HCT116 (cell line): ENCODE data around the gene ATG4B. TPM values are rescaled to one million over a fixed set of nuclear protein-coding genes. Genes with fewer than 3 reads are reported as not detected.

Experiments
- ATAC-seq: fragments of 200-7000 bp; cut with Tn5 transposase; 2 replicates; pipeline ENCODE4 v1.9.1; 2020; ENCODE audit warnings: mild to moderate bottlenecking, moderate library complexity
- BruUV-seq: library from RNA; stranded (reverse); fragments of 400-500 nt; replicated peaks from 2 replicates; lab custom pipeline; 2021; lab: Mats Ljungman, UMichigan
- CTCF ChIA-PET: fragments of 300-600 bp; sonication (Branson Sonifier 250); formaldehyde crosslinking; loops from one replicate; lab custom pipeline; 2021; ENCODE audit warnings: antibody characterized with exemption; lab: Charles Lee
- POLR2A ChIA-PET: fragments of 300-600, 350-600 bp; sonication (Branson Sonifier 250); formaldehyde crosslinking; loops from one replicate; lab custom pipeline; 2021; ENCODE audit warnings: antibody characterized with exemption; lab: Charles Lee
- RAD21 ChIA-PET, 2 experiments: fragments of 300-600 bp; sonication (Branson Sonifier 250); formaldehyde crosslinking; loops; one replicate each; lab custom pipeline; 2023; ENCODE audit warnings: low total read pairs in 2 of 2; ENCODE audit not compliant: uncharacterized antibody in 2 of 2, unreplicated experiment in 2 of 2, low non-redundant PET in 1 of 2; lab: Charles Lee
- DNase-seq: peaks from one replicate; pipeline ENCODE4 v3.0.0-alpha.2; 2010; ENCODE audit warnings: low read depth, low spot score
- H2AFZ ChIP-seq: fragments of 200-600 bp; shearing (Covaris generic), sonication (generic); 2 replicates; pipeline ENCODE4 v1.6.1; 2017; ENCODE audit warnings: low read depth, mixed run types, mixed read lengths, antibody characterized with exemption, low read length; ENCODE audit not compliant: poor library complexity, severe bottlenecking
- H3K27ac ChIP-seq: 2 replicates; pipeline ENCODE4 v1.5.1; 2012; ENCODE audit warnings: low read depth, low read length
- H3K27me3 ChIP-seq: fragments of 200-600 bp; sonication (generic); 2 replicates; pipeline ENCODE4 v1.6.1; 2016; ENCODE audit warnings: mixed run types, low read length, mixed read lengths; ENCODE audit not compliant: insufficient read depth
- H3K36me3 ChIP-seq, 2 experiments: fragments of 200-500 bp in 1 of 2; fragments of 200-600 bp in 1 of 2; sonication (Bioruptor generic) in 1 of 2; sonication (generic) in 1 of 2; 2 replicates each; pipeline versions ENCODE4 v1.5.1 to v1.6.1; 2014 to 2016; ENCODE audit warnings: low read length in 2 of 2, inconsistent platforms in 1 of 2, mixed read lengths in 1 of 2, mixed run types in 1 of 2; ENCODE audit not compliant: insufficient read depth in 2 of 2, control insufficient read depth in 1 of 2
- H3K4me1 ChIP-seq, 2 experiments: fragments of 200-600 bp in 1 of 2; sonication (generic) in 1 of 2; 2 replicates each; pipeline versions ENCODE4 v1.5.1 to v1.6.1; 2012 to 2017; ENCODE audit warnings: low read length in 2 of 2, inconsistent platforms in 1 of 2, mild to moderate bottlenecking in 1 of 2, mixed read lengths in 1 of 2, mixed run types in 1 of 2, moderate library complexity in 1 of 2; ENCODE audit not compliant: insufficient read depth in 2 of 2, control insufficient read depth in 1 of 2
- H3K4me2 ChIP-seq: fragments of 200-600 bp; sonication (generic); 2 replicates; pipeline ENCODE4 v1.6.1; 2017; ENCODE audit warnings: mixed run types, low read length, mixed read lengths
- H3K4me3 ChIP-seq, 2 experiments: fragments of 200-600 bp in 1 of 2; sonication (generic) in 1 of 2; replicated peaks in 1 of 2; 2 replicates each; pipeline ENCODE4 v1.5.1; 2011 to 2016; ENCODE audit warnings: low read length in 2 of 2, control low read depth in 1 of 2, low read depth in 1 of 2, mild to moderate bottlenecking in 1 of 2, mixed read lengths in 1 of 2, mixed run types in 1 of 2
- H3K79me2 ChIP-seq: fragments of 200-600 bp; sonication (generic); 2 replicates; pipeline ENCODE4 v1.6.1; 2017; ENCODE audit warnings: mild to moderate bottlenecking, mixed run types, low read length, moderate library complexity, mixed read lengths; ENCODE audit not compliant: insufficient read depth
- H3K9ac ChIP-seq: fragments of 200-600 bp; sonication (generic); 2 replicates; pipeline ENCODE4 v1.6.1; 2016; ENCODE audit warnings: low read length, mixed read lengths
- H3K9me2 ChIP-seq: fragments of 200-600 bp; sonication (generic), shearing (Covaris generic); 2 replicates; pipeline ENCODE4 v1.6.1; 2017; ENCODE audit warnings: mixed run types, mild to moderate bottlenecking, moderate library complexity; ENCODE audit not compliant: insufficient read depth
- H3K9me3 ChIP-seq, 2 experiments: fragments of 200-500 bp in 1 of 2; fragments of 200-600 bp in 1 of 2; sonication (Bioruptor generic) in 1 of 2; sonication (generic) in 1 of 2; 2 replicates each; pipeline ENCODE4 v1.6.1; 2014 to 2017; ENCODE audit warnings: low read length in 2 of 2, mixed read lengths in 2 of 2, inconsistent platforms in 1 of 2, low read depth in 1 of 2, mild to moderate bottlenecking in 1 of 2, mixed run types in 1 of 2, moderate library complexity in 1 of 2; ENCODE audit not compliant: control insufficient read depth in 1 of 2, insufficient read depth in 1 of 2
- H4K20me1 ChIP-seq: fragments of 200-600 bp; sonication (generic), shearing (Covaris generic); 2 replicates; pipeline ENCODE4 v1.6.1; 2017; ENCODE audit warnings: mixed run types, mild to moderate bottlenecking, moderate library complexity; ENCODE audit not compliant: insufficient read depth
- ATF3 ChIP-seq: IDR thresholded peaks from 2 replicates; pipeline ENCODE4 v1.6.1; 2012
- CTCF ChIP-seq, 3 experiments: fragments of 200-600 bp in 1 of 3; sonication (generic) in 1 of 3; IDR thresholded peaks in 2 of 3; conservative IDR thresholded peaks in 1 of 3; 2 replicates each; pipeline ENCODE4 v1.5.1; 2012 to 2017; ENCODE audit warnings: low read depth in 2 of 3, low read length in 2 of 3, antibody characterized with exemption in 1 of 3, borderline replicate concordance in 1 of 3, control low read depth in 1 of 3, mild to moderate bottlenecking in 1 of 3, mixed read lengths in 1 of 3, mixed run types in 1 of 3, moderate library complexity in 1 of 3; ENCODE audit not compliant: insufficient read depth in 1 of 3
- EGR1 ChIP-seq: IDR thresholded peaks from 2 replicates; pipeline ENCODE4 v1.6.1; 2012; ENCODE audit warnings: low read depth
- ELF1 ChIP-seq: IDR thresholded peaks from 2 replicates; pipeline ENCODE4 v1.6.1; 2012; ENCODE audit warnings: low read depth, borderline replicate concordance
- EZH2 ChIP-seq: fragments of 200-600 bp; sonication (generic); IDR thresholded peaks from 2 replicates; pipeline ENCODE4 v1.6.1; 2017; ENCODE audit warnings: antibody characterized with exemption, mixed run types
- FOSL1 ChIP-seq: IDR thresholded peaks from 2 replicates; pipeline ENCODE4 v1.6.1; 2012; ENCODE audit warnings: low read depth
- MAX ChIP-seq: IDR thresholded peaks from 2 replicates; pipeline ENCODE4 v1.6.1; 2012
- POLR2A ChIP-seq: IDR thresholded peaks from 2 replicates; pipeline ENCODE4 v1.7.0; 2011; ENCODE audit warnings: borderline replicate concordance; ENCODE audit not compliant: insufficient read depth, insufficient read length; ENCODE audit errors: extremely low read depth
- POLR2AphosphoS5 ChIP-seq: IDR thresholded peaks from 2 replicates; pipeline ENCODE4 v1.6.1; 2011; ENCODE audit warnings: mild to moderate bottlenecking, low read depth, low read length, moderate library complexity
- RAD21 ChIP-seq: IDR thresholded peaks from 2 replicates; pipeline ENCODE4 v1.6.1; 2012; ENCODE audit warnings: low read depth, mild to moderate bottlenecking
- REST ChIP-seq: IDR thresholded peaks from 2 replicates; pipeline ENCODE4 v1.6.1; 2012; ENCODE audit warnings: low read depth
- SIN3A ChIP-seq: IDR thresholded peaks from 2 replicates; pipeline ENCODE4 v1.6.1; 2012; ENCODE audit warnings: low read depth
- SP1 ChIP-seq: IDR thresholded peaks from 2 replicates; pipeline ENCODE4 v1.6.1; 2012; ENCODE audit warnings: low read depth
- SRF ChIP-seq: IDR thresholded peaks from 2 replicates; pipeline ENCODE4 v1.6.1; 2012; ENCODE audit warnings: low read depth
- TCF7L2 ChIP-seq: IDR thresholded peaks from 2 replicates; pipeline ENCODE4 v1.7.0; 2011; ENCODE audit warnings: borderline replicate concordance, inconsistent platforms; ENCODE audit not compliant: insufficient read depth, insufficient read length; ENCODE audit errors: extremely low read depth
- YY1 ChIP-seq: IDR thresholded peaks from 2 replicates; pipeline ENCODE4 v1.6.1; 2011; ENCODE audit warnings: low read length, low read depth, moderate library complexity, mild to moderate bottlenecking; ENCODE audit not compliant: insufficient replicate concordance; ENCODE audit errors: extremely low read depth
- ZBTB33 ChIP-seq: IDR thresholded peaks from 2 replicates; pipeline ENCODE4 v1.6.1; 2011; ENCODE audit warnings: mild to moderate bottlenecking, low read length, moderate library complexity; ENCODE audit not compliant: insufficient replicate concordance; ENCODE audit errors: extremely low read depth
- ZFX ChIP-seq: fragments of 450-650 bp; IDR thresholded peaks from 2 replicates; pipeline ENCODE4 v1.6.1; 2017
- ZNF274 ChIP-seq: fragments of 200-500 bp; sonication (Bioruptor generic); IDR thresholded peaks from 2 replicates; pipeline ENCODE4 v1.6.1; 2014; ENCODE audit warnings: mild to moderate bottlenecking, low read depth, low read length, inconsistent platforms
- intact Hi-C: fragments of 100-400 bp; cut with micrococcal nuclease; formaldehyde crosslinking; loops from 2 replicates; pipeline ENCODE4 v1.10.0; 2022
- total RNA-seq: library from RNA; stranded (reverse); gene quantifications from one replicate; pipeline ENCODE4 v1.2.1, GENCODE V29; 2021; ENCODE audit not compliant: unreplicated experiment

The ATG4B gene
- total RNA-seq, 1 experiment from 2014 or later = 87.4 TPM

GRCh38 chr2:241619597-241620418, 17.7 kb upstream of the ATG4B start:
- H3K4me3 ChIP-seq = no peak overlapping the region
- ChIA-PET CTCF (no interaction called here), POLR2A (no interaction called here), RAD21 (no interaction called here)
- no peak overlapping the region for H2AFZ ChIP-seq
- no peak overlapping the region for H3K9ac ChIP-seq
- H3K9me3 ChIP-seq = no peaks in the 10 kb centered on the region
- no peaks in the 10 kb centered on the region for H3K9me2 ChIP-seq
- ATAC-seq (no peak), DNase-seq (no peak)
- H3K4me2 ChIP-seq = no peak overlapping the region
- peaks cover 99% of the 10 kb centered on the region for H3K79me2 ChIP-seq
- intact Hi-C loops = no loop called here
- BruUV-seq = no TSS peak
- peaks cover 3 to 17% of the 10 kb centered on the region in 2 experiments; a peak in 2 of 4 replicates for H3K36me3 ChIP-seq
- H3K4me1 ChIP-seq = peaks cover 0 to 35% of the 10 kb centered on the region in 2 experiments; a peak in 2 of 4 replicates
- no peaks in the 10 kb centered on the region for H3K27me3 ChIP-seq
- peaks cover 19% of the 10 kb centered on the region; the same call in 1 of the 2 replicates for H4K20me1 ChIP-seq
- H3K27ac ChIP-seq = 0 out of 2 replicates have a peak overlapping the region, but pooled peaks have one; percentile 27
- TF ChIP-seq SP1 (no peak), ELF1 (no peak), POLR2AphosphoS5 (no peak), CTCF (IDR thresholded peaks at IDR 0.05 in 2 of 3, conservative IDR thresholded peaks at IDR 0.05 in 1 of 3; ENCODE audit: borderline replicate concordance in 1 of 3, insufficient read depth in 1 of 3, low read depth in 2 of 3, low read length in 2 of 3) (no peak), EGR1 (no peak), ZFX (no peak), ZBTB33 (no peak), ZNF274 (no peak), ATF3 (no peak), EZH2 (no peak), TCF7L2 (no peak), MAX (no peak), SRF (no peak), REST (no peak), YY1 (no peak), RAD21 (no peak), POLR2A (no peak), FOSL1 (no peak), SIN3A (no peak)
